GM23338 (cell line): Measurements from ENCODE around the gene FGF5. TPM values are rescaled to one million over a fixed set of nuclear protein-coding genes. Genes with fewer than 3 reads are reported as not detected.

ENCODE experiments used
- ATAC-seq: fragments of 200-7000 bp; cut with Tn5 transposase; 3 replicates; pipeline ENCODE4 v1.9.1; 2020
- DNase-seq: peaks from one replicate; pipeline ENCODE4 v3.0.0-alpha.2; 2015; ENCODE audit warnings: low spot score
- H2AFZ ChIP-seq: fragments of 200-600 bp; sonication (generic); 2 replicates; pipeline ENCODE4 v1.8.0; 2016; ENCODE audit warnings: antibody characterized with exemption, mild to moderate bottlenecking, moderate library complexity
- H3F3A ChIP-seq: fragments of 200-600 bp; sonication (generic); replicated peaks from 2 replicates; pipeline ENCODE4 v1.8.0; 2017; ENCODE audit warnings: antibody characterized with exemption, mixed run types, low read depth
- H3K27ac ChIP-seq: fragments of 200-600 bp; sonication (generic); 2 replicates; pipeline ENCODE4 v1.6.1; 2016; ENCODE audit warnings: low read depth
- H3K27me3 ChIP-seq: fragments of 200-600 bp; sonication (generic); 2 replicates; pipeline ENCODE4 v1.8.0; 2016; ENCODE audit warnings: mild to moderate bottlenecking, mixed run types, moderate library complexity; ENCODE audit not compliant: insufficient read depth
- H3K36me3 ChIP-seq: fragments of 200-600 bp; sonication (generic); 2 replicates; pipeline ENCODE4 v1.8.0; 2016; ENCODE audit warnings: mild to moderate bottlenecking; ENCODE audit not compliant: insufficient read depth
- H3K4me1 ChIP-seq: fragments of 200-600 bp; sonication (generic); 2 replicates; pipeline ENCODE4 v1.8.0; 2016; ENCODE audit warnings: mild to moderate bottlenecking, moderate library complexity; ENCODE audit not compliant: insufficient read depth
- H3K4me2 ChIP-seq: fragments of 200-600 bp; sonication (generic); 2 replicates; pipeline ENCODE4 v1.7.1; 2017; ENCODE audit warnings: mixed run types
- H3K4me3 ChIP-seq: fragments of 200-600 bp; sonication (generic); 2 replicates; pipeline ENCODE4 v1.6.1; 2016; ENCODE audit warnings: mixed run types
- H3K79me2 ChIP-seq: fragments of 200-600 bp; sonication (generic); replicated peaks from 2 replicates; pipeline ENCODE4 v1.8.0; 2017; ENCODE audit warnings: mild to moderate bottlenecking; ENCODE audit not compliant: insufficient read depth
- H3K9me2 ChIP-seq: fragments of 200-600 bp; sonication (generic); 2 replicates; pipeline ENCODE4 v1.8.0; 2017; ENCODE audit not compliant: insufficient read depth
- H4K20me1 ChIP-seq: fragments of 200-600 bp; sonication (generic); replicated peaks from 2 replicates; pipeline ENCODE4 v1.8.0; 2017; ENCODE audit warnings: mild to moderate bottlenecking; ENCODE audit not compliant: insufficient read depth
- H3K27ac Mint-ChIP-seq: 2 replicates; pipeline ENCODE4 v1.8.0; 2020; ENCODE audit warnings: inconsistent platforms, mild to moderate bottlenecking, moderate library complexity, mixed read lengths
- H3K27me3 Mint-ChIP-seq: 3 replicates; pipeline ENCODE4 v1.8.0; 2022; ENCODE audit warnings: low read depth, mild to moderate bottlenecking, moderate library complexity, mixed read lengths, inconsistent platforms; ENCODE audit not compliant: insufficient read depth, poor library complexity
- H3K36me3 Mint-ChIP-seq: 3 replicates; pipeline ENCODE4 v1.8.0; 2021; ENCODE audit warnings: low read depth, mild to moderate bottlenecking, inconsistent platforms, moderate library complexity, mixed read lengths
- H3K4me1 Mint-ChIP-seq: 3 replicates; pipeline ENCODE4 v1.8.0; 2020; ENCODE audit warnings: mild to moderate bottlenecking, inconsistent platforms, mixed read lengths
- H3K4me3 Mint-ChIP-seq: 3 replicates; pipeline ENCODE4 v1.8.0; 2021; ENCODE audit warnings: moderate library complexity, mild to moderate bottlenecking, inconsistent platforms, mixed read lengths
- H3K9me3 Mint-ChIP-seq: 3 replicates; pipeline ENCODE4 v1.8.0; 2020; ENCODE audit warnings: moderate library complexity, mild to moderate bottlenecking, inconsistent platforms, mixed read lengths
- EZH2 ChIP-seq: fragments of 200-600 bp; sonication (generic); IDR thresholded peaks from one replicate; pipeline ENCODE4 v1.8.0; 2017; ENCODE audit warnings: antibody characterized with exemption, mild to moderate bottlenecking, low read depth; ENCODE audit not compliant: unreplicated experiment
- EZH2phosphoT487 ChIP-seq: fragments of 200-600 bp; sonication (generic); IDR thresholded peaks from one replicate; pipeline ENCODE4 v1.8.1; 2018; ENCODE audit warnings: antibody characterized with exemption; ENCODE audit not compliant: unreplicated experiment
- JUNB ChIP-seq: IDR thresholded peaks from one replicate; pipeline ENCODE4 v1.6.1; 2016; ENCODE audit warnings: antibody characterized with exemption; ENCODE audit not compliant: unreplicated experiment
- NANOG ChIP-seq: IDR thresholded peaks from 2 replicates; pipeline ENCODE4 v1.6.1; 2016; ENCODE audit warnings: antibody characterized with exemption, borderline replicate concordance
- POLR2AphosphoS5 ChIP-seq: IDR thresholded peaks from 2 replicates; pipeline ENCODE4 v1.6.1; 2016; ENCODE audit warnings: antibody characterized with exemption, low read depth
- ZNF114 ChIP-seq: fragments of 250-450 bp; sonication (Bioruptor Pico); IDR thresholded peaks from 2 replicates; pipeline ENCODE4 v1.5.0; 2020; ENCODE audit warnings: mild to moderate bottlenecking, moderate library complexity
- polyA plus RNA-seq: library from polyadenylated mRNA; unstranded; fragments of >200 nt; fragmentation: Nextera tagmentation; extraction: Ambion mirVana; gene quantifications from 2 replicates; pipeline ENCODE4 v1.2.1, GENCODE V29; 2016
- total RNA-seq: library from RNA; depleted of rRNA; stranded (reverse); fragments of >200 nt; shearing (Covaris generic); gene quantifications from 2 replicates; pipeline ENCODE4 v1.2.3, GENCODE V29; 2014
- TF ChIP-seq, protein P1 (sequence below): fragments of 250-450 bp; sonication (Bioruptor Pico); IDR thresholded peaks from 2 replicates; pipeline ENCODE4 v1.5.0; 2020; ENCODE audit warnings: mild to moderate bottlenecking, moderate library complexity
- TF ChIP-seq, protein P2 (sequence below): IDR thresholded peaks from one replicate; pipeline ENCODE4 v1.6.1; 2018; ENCODE audit warnings: antibody characterized with exemption; ENCODE audit not compliant: unreplicated experiment

The FGF5 gene
- total and polyA plus RNA-seq, 2 experiments from 2014 or later: not detected

- TF ChIP-seq, protein P1, sequence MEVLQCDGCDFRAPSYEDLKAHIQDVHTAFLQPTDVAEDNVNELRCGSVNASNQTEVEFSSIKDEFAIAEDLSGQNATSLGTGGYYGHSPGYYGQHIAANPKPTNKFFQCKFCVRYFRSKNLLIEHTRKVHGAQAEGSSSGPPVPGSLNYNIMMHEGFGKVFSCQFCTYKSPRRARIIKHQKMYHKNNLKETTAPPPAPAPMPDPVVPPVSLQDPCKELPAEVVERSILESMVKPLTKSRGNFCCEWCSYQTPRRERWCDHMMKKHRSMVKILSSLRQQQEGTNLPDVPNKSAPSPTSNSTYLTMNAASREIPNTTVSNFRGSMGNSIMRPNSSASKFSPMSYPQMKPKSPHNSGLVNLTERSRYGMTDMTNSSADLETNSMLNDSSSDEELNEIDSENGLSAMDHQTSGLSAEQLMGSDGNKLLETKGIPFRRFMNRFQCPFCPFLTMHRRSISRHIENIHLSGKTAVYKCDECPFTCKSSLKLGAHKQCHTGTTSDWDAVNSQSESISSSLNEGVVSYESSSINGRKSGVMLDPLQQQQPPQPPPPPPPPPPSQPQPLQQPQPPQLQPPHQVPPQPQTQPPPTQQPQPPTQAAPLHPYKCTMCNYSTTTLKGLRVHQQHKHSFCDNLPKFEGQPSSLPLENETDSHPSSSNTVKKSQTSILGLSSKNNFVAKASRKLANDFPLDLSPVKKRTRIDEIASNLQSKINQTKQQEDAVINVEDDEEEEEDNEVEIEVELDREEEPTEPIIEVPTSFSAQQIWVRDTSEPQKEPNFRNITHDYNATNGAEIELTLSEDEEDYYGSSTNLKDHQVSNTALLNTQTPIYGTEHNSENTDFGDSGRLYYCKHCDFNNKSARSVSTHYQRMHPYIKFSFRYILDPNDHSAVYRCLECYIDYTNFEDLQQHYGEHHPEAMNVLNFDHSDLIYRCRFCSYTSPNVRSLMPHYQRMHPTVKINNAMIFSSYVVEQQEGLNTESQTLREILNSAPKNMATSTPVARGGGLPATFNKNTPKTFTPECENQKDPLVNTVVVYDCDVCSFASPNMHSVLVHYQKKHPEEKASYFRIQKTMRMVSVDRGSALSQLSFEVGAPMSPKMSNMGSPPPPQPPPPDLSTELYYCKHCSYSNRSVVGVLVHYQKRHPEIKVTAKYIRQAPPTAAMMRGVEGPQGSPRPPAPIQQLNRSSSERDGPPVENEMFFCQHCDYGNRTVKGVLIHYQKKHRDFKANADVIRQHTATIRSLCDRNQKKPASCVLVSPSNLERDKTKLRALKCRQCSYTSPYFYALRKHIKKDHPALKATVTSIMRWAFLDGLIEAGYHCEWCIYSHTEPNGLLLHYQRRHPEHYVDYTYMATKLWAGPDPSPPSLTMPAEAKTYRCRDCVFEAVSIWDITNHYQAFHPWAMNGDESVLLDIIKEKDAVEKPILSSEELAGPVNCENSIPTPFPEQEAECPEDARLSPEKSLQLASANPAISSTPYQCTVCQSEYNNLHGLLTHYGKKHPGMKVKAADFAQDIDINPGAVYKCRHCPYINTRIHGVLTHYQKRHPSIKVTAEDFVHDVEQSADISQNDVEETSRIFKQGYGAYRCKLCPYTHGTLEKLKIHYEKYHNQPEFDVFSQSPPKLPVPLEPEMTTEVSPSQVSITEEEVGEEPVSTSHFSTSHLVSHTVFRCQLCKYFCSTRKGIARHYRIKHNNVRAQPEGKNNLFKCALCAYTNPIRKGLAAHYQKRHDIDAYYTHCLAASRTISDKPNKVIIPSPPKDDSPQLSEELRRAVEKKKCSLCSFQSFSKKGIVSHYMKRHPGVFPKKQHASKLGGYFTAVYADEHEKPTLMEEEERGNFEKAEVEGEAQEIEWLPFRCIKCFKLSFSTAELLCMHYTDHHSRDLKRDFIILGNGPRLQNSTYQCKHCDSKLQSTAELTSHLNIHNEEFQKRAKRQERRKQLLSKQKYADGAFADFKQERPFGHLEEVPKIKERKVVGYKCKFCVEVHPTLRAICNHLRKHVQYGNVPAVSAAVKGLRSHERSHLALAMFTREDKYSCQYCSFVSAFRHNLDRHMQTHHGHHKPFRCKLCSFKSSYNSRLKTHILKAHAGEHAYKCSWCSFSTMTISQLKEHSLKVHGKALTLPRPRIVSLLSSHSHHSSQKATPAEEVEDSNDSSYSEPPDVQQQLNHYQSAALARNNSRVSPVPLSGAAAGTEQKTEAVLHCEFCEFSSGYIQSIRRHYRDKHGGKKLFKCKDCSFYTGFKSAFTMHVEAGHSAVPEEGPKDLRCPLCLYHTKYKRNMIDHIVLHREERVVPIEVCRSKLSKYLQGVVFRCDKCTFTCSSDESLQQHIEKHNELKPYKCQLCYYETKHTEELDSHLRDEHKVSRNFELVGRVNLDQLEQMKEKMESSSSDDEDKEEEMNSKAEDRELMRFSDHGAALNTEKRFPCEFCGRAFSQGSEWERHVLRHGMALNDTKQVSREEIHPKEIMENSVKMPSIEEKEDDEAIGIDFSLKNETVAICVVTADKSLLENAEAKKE (CRISPR knock-in tag): no peak
These were observed 44.7 kb downstream of the FGF5 start (continued) for GRCh38 chr4:80311130-80311529.

- H3K36me3 Mint-ChIP-seq: no peaks in the 10 kb centered on the region
- H3K4me3 ChIP-seq: no peak overlapping the region
- peaks cover 6% of the 10 kb centered on the region for H3K27me3 Mint-ChIP-seq
- H3K4me1 Mint-ChIP-seq: peaks cover 26% of the 10 kb centered on the region
- ATAC-seq: no peak
- no peaks in the 10 kb centered on the region for H4K20me1 ChIP-seq
- no peak overlapping the region for H3K4me3 Mint-ChIP-seq
- H3F3A ChIP-seq: no peaks in the 10 kb centered on the region
- DNase-seq: no peak
- no peak overlapping the region for H3K27ac Mint-ChIP-seq
- H3K27me3 ChIP-seq: no peaks in the 10 kb centered on the region
- no peaks in the 10 kb centered on the region for H3K9me2 ChIP-seq
- no peaks in the 10 kb centered on the region for H3K36me3 ChIP-seq
- no peaks in the 10 kb centered on the region for H3K9me3 Mint-ChIP-seq
- H2AFZ ChIP-seq: no peak overlapping the region
- H3K4me1 ChIP-seq: peaks cover 23% of the 10 kb centered on the region
- H3K27ac ChIP-seq: no peak overlapping the region
- H3K79me2 ChIP-seq: no peaks in the 10 kb centered on the region
- H3K4me2 ChIP-seq: no peak overlapping the region
- no peak for TF ChIP-seq NANOG
- TF ChIP-seq EZH2: no peak
- TF ChIP-seq, protein P2, sequence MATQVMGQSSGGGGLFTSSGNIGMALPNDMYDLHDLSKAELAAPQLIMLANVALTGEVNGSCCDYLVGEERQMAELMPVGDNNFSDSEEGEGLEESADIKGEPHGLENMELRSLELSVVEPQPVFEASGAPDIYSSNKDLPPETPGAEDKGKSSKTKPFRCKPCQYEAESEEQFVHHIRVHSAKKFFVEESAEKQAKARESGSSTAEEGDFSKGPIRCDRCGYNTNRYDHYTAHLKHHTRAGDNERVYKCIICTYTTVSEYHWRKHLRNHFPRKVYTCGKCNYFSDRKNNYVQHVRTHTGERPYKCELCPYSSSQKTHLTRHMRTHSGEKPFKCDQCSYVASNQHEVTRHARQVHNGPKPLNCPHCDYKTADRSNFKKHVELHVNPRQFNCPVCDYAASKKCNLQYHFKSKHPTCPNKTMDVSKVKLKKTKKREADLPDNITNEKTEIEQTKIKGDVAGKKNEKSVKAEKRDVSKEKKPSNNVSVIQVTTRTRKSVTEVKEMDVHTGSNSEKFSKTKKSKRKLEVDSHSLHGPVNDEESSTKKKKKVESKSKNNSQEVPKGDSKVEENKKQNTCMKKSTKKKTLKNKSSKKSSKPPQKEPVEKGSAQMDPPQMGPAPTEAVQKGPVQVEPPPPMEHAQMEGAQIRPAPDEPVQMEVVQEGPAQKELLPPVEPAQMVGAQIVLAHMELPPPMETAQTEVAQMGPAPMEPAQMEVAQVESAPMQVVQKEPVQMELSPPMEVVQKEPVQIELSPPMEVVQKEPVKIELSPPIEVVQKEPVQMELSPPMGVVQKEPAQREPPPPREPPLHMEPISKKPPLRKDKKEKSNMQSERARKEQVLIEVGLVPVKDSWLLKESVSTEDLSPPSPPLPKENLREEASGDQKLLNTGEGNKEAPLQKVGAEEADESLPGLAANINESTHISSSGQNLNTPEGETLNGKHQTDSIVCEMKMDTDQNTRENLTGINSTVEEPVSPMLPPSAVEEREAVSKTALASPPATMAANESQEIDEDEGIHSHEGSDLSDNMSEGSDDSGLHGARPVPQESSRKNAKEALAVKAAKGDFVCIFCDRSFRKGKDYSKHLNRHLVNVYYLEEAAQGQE: no peak
- no peak for TF ChIP-seq POLR2AphosphoS5
- no peak for TF ChIP-seq ZNF114 (CRISPR knock-in tag)
- TF ChIP-seq JUNB: no peak
- no peak for TF ChIP-seq EZH2phosphoT487
These were observed 45.7 kb downstream of the FGF5 start for GRCh38 chr4:80312124-80312523.
